ENCODE measurements around the gene DHH.
"Not testable (repeated sequence)": the region's sequence is repeated elsewhere in the genome, so short reads cannot be mapped to it uniquely, and the experiment has no call there.

DNA sequence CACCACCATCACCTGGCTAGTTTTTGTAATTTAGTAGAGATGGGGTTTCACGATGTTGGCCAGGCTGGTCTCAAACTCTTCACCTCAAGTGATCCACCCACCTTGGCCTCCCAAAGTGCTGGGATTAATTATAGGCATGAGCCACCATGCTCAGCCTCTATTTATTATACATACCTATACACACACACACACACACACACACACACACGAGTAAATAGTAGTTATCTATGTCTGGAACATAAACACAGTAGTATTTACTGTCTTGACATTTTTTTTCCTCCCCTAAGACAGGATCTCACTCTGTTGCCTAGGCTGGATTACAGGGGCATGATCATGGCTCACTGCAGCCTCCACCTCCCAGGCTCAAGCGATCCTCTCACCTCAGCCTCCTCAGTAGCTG lies 42.4 kb upstream of the DHH start:
- TF ChIP-seq, protein P1, sequence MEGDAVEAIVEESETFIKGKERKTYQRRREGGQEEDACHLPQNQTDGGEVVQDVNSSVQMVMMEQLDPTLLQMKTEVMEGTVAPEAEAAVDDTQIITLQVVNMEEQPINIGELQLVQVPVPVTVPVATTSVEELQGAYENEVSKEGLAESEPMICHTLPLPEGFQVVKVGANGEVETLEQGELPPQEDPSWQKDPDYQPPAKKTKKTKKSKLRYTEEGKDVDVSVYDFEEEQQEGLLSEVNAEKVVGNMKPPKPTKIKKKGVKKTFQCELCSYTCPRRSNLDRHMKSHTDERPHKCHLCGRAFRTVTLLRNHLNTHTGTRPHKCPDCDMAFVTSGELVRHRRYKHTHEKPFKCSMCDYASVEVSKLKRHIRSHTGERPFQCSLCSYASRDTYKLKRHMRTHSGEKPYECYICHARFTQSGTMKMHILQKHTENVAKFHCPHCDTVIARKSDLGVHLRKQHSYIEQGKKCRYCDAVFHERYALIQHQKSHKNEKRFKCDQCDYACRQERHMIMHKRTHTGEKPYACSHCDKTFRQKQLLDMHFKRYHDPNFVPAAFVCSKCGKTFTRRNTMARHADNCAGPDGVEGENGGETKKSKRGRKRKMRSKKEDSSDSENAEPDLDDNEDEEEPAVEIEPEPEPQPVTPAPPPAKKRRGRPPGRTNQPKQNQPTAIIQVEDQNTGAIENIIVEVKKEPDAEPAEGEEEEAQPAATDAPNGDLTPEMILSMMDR (IDR thresholded peaks at IDR 0.05): not testable (repeated sequence)
- not testable (repeated sequence) for TF ChIP-seq POLR2A (IDR thresholded peaks at IDR 0.05)
